Neural crest cell (in vitro differentiated cells): Measurements from ENCODE around the gene FBXO41. TPM values are rescaled to one million over a fixed set of nuclear protein-coding genes. Genes with fewer than 3 reads are reported as not detected.

Experiments
- DNase-seq: peaks from one replicate; pipeline ENCODE4 v3.0.0; 2021; ENCODE audit warnings: low read depth, mixed read lengths, low spot score
- H3K27ac Mint-ChIP-seq: one replicate; pipeline ENCODE4 v1.8.0; 2021; ENCODE audit warnings: mild to moderate bottlenecking, mixed read lengths; ENCODE audit not compliant: unreplicated experiment
- H3K27me3 Mint-ChIP-seq: 2 replicates; pipeline ENCODE4 v1.8.0; 2021; ENCODE audit warnings: low read depth, mild to moderate bottlenecking, mixed read lengths
- H3K36me3 Mint-ChIP-seq: 2 replicates; pipeline ENCODE4 v1.8.0; 2021; ENCODE audit warnings: low read depth, mild to moderate bottlenecking, mixed read lengths
- H3K4me1 Mint-ChIP-seq: 2 replicates; pipeline ENCODE4 v1.8.0; 2021; ENCODE audit warnings: mixed read lengths
- H3K4me3 Mint-ChIP-seq: one replicate; pipeline ENCODE4 v1.8.0; 2021; ENCODE audit warnings: mild to moderate bottlenecking, mixed read lengths
- H3K9me3 Mint-ChIP-seq: 2 replicates; pipeline ENCODE4 v1.8.0; 2021; ENCODE audit warnings: mixed read lengths
- total RNA-seq: library from RNA; stranded (reverse); gene quantifications from 2 replicates; pipeline ENCODE4 v1.2.1, GENCODE V29; 2021
- TF ChIP-seq, protein P1 (sequence below): fragments of 200-600 bp; sonication (generic); conservative IDR thresholded peaks from 2 replicates; pipeline ENCODE4 v1.5.0; 2021; ENCODE audit warnings: antibody characterized with exemption, mild to moderate bottlenecking

The FBXO41 gene
- total RNA-seq, 1 donor from 2014 or later, result 4.5 TPM

DNA sequence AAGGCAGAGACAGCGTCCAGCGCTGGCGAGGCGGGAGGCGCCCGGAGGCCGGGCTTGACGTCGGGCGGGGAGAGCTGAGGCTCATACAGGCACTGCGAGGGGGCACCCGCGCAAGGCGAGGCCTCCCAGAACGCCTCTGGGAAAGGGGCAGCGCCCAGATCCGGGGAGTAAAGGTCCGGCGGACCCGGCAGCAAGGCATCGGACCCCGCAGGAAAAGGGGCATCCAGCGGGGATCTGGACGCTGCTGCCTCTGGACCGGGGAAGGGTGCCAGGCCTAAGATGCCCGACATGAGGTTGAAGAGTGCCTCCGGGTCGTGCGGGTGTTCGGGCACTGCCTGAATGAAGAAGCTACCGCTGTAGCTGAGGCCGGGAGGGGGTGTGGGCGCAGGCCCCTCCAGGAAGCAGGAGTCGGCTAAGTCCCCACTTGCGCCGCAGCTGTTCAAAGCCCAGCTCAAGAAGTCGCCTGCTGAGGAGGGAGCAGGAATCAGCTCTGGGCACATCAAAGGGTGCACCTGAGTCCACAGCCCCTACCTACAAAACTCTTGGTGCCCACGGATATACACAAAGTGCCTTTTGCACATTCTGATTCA is 8.1 kb upstream of the FBXO41 start:
- Mint-ChIP-seq H3K36me3 (no peaks in the 10 kb centered on the region), H3K4me1 (peaks cover 10% of the 10 kb centered on the region), H3K4me3 (no peak overlapping the region), H3K9me3 (no peaks in the 10 kb centered on the region), H3K27me3 (peaks cover 98% of the 10 kb centered on the region), H3K27ac (no peak overlapping the region)
- no peak for DNase-seq
- TF ChIP-seq, protein P1, sequence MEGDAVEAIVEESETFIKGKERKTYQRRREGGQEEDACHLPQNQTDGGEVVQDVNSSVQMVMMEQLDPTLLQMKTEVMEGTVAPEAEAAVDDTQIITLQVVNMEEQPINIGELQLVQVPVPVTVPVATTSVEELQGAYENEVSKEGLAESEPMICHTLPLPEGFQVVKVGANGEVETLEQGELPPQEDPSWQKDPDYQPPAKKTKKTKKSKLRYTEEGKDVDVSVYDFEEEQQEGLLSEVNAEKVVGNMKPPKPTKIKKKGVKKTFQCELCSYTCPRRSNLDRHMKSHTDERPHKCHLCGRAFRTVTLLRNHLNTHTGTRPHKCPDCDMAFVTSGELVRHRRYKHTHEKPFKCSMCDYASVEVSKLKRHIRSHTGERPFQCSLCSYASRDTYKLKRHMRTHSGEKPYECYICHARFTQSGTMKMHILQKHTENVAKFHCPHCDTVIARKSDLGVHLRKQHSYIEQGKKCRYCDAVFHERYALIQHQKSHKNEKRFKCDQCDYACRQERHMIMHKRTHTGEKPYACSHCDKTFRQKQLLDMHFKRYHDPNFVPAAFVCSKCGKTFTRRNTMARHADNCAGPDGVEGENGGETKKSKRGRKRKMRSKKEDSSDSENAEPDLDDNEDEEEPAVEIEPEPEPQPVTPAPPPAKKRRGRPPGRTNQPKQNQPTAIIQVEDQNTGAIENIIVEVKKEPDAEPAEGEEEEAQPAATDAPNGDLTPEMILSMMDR, result no peak

DNA sequence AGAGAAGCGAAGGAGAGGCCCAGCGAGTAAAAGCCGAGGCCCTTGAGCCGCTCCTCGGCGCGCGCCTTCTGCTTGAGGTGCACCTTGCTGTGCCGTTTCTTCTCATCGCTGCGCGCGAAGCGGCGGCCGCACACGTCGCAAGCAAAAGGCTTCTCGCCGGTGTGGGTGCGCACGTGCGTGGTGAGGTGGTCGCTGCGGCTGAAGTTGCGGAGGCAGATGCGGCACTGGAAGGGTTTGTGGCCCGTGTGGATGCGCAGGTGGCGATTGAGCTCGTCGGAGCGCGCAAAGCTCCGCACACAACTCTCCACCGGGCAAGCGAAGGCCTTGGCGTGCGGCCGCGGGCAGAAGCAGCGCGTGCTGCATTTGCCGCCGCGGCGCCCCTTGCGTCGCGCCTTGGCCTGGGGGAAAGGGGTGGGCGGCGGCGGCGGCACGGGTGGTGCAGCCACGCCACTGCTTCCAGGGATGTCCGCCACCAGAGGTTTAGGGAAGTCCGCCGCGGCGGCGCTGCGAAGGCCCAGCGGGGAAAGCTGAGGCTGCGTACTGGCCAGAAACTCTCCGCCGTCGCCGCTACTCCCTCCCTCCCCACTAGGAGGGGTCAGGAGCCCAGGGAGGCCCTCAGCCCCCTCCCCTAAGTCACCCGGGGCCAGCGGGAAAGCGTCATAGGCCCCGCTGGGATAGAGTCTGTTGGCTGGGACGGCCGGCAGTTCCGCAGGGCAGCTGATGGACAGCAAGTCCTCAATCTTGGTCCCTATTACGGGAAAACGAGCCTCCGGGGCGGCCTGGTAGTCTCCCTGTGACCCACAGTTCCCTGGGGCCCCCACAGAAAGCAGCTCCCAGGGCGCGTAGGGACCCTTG is 7.4 kb upstream of the FBXO41 start:
- H3K27ac Mint-ChIP-seq, result no peak overlapping the region

DNA sequence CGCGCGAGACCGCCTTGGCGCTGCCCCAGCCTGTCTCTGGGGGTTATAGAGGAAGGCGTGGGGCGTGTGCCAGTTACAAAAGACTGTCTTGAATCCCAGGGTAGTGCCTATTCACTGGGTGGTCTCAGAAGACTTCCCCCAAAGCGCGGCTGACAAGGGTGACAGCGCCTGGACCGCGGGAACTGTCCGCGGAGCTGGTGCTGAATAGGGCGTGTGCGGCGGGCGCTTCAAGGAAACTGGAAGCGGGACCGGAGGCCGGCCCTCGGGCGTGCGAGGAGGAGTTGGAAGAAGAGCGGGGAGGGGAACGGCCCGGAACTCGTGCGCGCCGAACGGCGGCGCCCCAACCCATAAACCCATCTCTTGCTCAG is 6.8 kb upstream of the FBXO41 start:
- Mint-ChIP-seq H3K36me3 (no peaks in the 10 kb centered on the region), H3K27ac (no peak overlapping the region), H3K4me1 (peaks cover 7% of the 10 kb centered on the region), H3K27me3 (peaks cover 98% of the 10 kb centered on the region), H3K4me3 (peak overlapping the region; percentile 79), H3K9me3 (no peaks in the 10 kb centered on the region)
- DNase-seq, result peak; percentile 71
- TF ChIP-seq, protein P1, result no peak

More for the DNA sequence above, 7.4 kb upstream of the FBXO41 start:
- no peak for DNase-seq
- Mint-ChIP-seq H3K27me3 (peaks cover 98% of the 10 kb centered on the region), H3K9me3 (no peaks in the 10 kb centered on the region), H3K4me3 (peak overlapping the region; percentile 39), H3K4me1 (peaks cover 7% of the 10 kb centered on the region), H3K36me3 (no peaks in the 10 kb centered on the region)
- TF ChIP-seq, protein P1, result peak; percentile 39

DNA sequence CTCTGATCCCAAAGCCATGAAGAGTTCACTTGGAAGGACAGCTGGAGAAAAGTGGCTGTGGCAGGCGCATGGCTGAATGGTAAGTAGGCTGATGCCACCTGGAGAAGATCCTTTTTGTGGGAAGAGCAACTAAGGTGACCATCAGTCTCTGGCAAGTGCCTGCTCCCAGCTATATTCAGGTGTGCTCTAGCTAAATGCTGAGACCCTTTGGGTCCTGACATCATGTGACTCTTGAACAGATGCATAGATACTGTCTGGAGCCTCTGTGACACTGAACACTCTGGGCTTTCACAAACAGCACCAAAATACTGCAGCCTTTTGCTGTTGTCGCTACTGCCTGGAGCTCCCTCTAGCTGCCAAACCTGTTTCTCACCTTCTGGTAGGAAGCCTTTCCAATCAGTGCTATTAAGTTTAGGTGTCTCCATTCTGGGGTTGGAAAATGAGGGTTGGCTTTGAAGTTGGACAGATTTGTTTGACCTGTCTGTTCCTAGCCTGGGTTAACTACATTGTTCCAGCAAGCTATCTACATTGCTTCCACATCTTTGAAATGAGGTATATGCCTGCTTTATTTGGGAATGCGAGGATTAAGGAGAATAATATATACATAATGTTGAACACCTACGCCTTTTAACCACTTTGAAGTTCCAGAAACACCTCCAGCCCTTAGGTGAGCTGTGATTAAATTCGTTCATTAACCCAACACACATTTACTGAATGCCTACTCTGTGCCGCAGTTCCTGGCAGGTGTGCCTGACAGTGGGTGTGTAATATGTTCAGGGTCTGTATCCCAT is 6.0 kb upstream of the FBXO41 start:
- no peaks in the 10 kb centered on the region for H3K9me3 Mint-ChIP-seq

DNA sequence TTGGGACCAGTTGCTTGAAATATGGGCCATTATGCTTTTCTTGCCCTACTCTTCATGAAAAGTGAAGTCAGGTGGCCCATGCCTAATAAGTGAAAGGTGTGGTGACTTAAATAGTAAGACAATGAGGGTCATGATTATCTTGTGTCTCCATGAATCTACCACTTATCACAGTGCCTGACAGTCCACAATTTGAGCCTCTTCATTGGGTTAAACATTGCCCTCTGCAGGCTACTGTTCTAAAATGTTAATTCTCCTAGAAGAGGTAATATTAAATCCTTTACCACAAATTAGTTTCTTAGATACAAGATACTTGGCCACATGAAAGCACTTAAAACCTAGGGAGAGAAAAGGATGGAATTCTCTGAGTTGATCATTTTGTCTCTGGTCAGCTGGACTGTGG is 5.0 kb upstream of the FBXO41 start:
- TF ChIP-seq, protein P1, result no peak
- Mint-ChIP-seq H3K4me3 (peak overlapping the region; percentile 1), H3K27ac (no peak overlapping the region), H3K27me3 (peaks cover 94% of the 10 kb centered on the region), H3K4me1 (peaks cover 7% of the 10 kb centered on the region), H3K36me3 (no peaks in the 10 kb centered on the region), H3K9me3 (no peaks in the 10 kb centered on the region)
- DNase-seq, result no peak

More for the DNA sequence above, 6.0 kb upstream of the FBXO41 start:
- Mint-ChIP-seq H3K4me3 (no peak overlapping the region), H3K4me1 (peaks cover 7% of the 10 kb centered on the region), H3K27ac (no peak overlapping the region), H3K27me3 (peaks cover 98% of the 10 kb centered on the region), H3K36me3 (no peaks in the 10 kb centered on the region)
- TF ChIP-seq, protein P1, result peak; percentile 67
- no peak for DNase-seq
